GM23338 (cell line): ENCODE data around the gene SOAT2.

ENCODE experiments used
- EZH2 ChIP-seq: fragments of 200-600 bp; sonication (generic); IDR thresholded peaks from one replicate; pipeline ENCODE4 v1.8.0; 2017; ENCODE audit warnings: antibody characterized with exemption, mild to moderate bottlenecking, low read depth; ENCODE audit not compliant: unreplicated experiment
- EZH2phosphoT487 ChIP-seq: fragments of 200-600 bp; sonication (generic); IDR thresholded peaks from one replicate; pipeline ENCODE4 v1.8.1; 2018; ENCODE audit warnings: antibody characterized with exemption; ENCODE audit not compliant: unreplicated experiment
- JUNB ChIP-seq: IDR thresholded peaks from one replicate; pipeline ENCODE4 v1.6.1; 2016; ENCODE audit warnings: antibody characterized with exemption; ENCODE audit not compliant: unreplicated experiment
- NANOG ChIP-seq: IDR thresholded peaks from 2 replicates; pipeline ENCODE4 v1.6.1; 2016; ENCODE audit warnings: antibody characterized with exemption, borderline replicate concordance
- POLR2AphosphoS5 ChIP-seq: IDR thresholded peaks from 2 replicates; pipeline ENCODE4 v1.6.1; 2016; ENCODE audit warnings: antibody characterized with exemption, low read depth
- STAT1 ChIP-seq: IDR thresholded peaks from one replicate; pipeline ENCODE4 v1.6.1; 2016; ENCODE audit warnings: antibody characterized with exemption; ENCODE audit not compliant: unreplicated experiment
- ZNF331 ChIP-seq: fragments of 250-450 bp; sonication (Bioruptor Pico); IDR thresholded peaks from 2 replicates; pipeline ENCODE4 v1.5.0; 2020; ENCODE audit warnings: low read depth, mild to moderate bottlenecking, moderate library complexity
- TF ChIP-seq, protein P1 (sequence below), 2 experiments: fragments of 200-600 bp in 1 of 2; sonication (generic) in 1 of 2; conservative IDR thresholded peaks; 2 replicates each; pipeline versions ENCODE4 v1.5.1 to v1.6.1; 2016 to 2017; ENCODE audit warnings: antibody characterized with exemption in 2 of 2, low read depth in 2 of 2, mild to moderate bottlenecking in 2 of 2, moderate library complexity in 1 of 2
- TF ChIP-seq, protein P2 (sequence below): IDR thresholded peaks from one replicate; pipeline ENCODE4 v1.6.1; 2018; ENCODE audit warnings: antibody characterized with exemption; ENCODE audit not compliant: unreplicated experiment
- TF ChIP-seq, protein P3 (sequence below): fragments of 250-450 bp; sonication (Bioruptor Pico); IDR thresholded peaks from 2 replicates; pipeline ENCODE4 v1.5.0; 2020; ENCODE audit warnings: mild to moderate bottlenecking, moderate library complexity

DNA sequence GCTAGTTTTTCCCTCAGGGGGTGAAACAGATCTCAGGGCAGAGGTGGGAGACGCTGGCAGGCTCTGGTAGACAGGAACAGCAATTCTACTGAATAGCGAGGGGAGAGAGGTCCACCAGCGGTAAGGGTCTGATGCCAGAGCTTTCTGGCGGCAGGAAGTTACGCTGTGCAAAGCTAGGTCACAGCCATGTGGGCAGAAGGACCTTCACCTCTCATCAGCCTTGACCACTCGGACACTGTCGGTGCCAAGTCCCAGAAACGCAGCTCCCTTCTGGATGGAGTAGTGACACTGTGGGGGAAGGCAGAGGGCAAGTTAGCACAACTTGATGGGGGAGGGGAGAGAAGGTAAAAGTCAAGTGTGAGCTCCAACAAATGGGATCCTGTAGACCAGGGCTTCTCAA lies 66.9 kb downstream of the SOAT2 start:
- TF ChIP-seq, protein P1, sequence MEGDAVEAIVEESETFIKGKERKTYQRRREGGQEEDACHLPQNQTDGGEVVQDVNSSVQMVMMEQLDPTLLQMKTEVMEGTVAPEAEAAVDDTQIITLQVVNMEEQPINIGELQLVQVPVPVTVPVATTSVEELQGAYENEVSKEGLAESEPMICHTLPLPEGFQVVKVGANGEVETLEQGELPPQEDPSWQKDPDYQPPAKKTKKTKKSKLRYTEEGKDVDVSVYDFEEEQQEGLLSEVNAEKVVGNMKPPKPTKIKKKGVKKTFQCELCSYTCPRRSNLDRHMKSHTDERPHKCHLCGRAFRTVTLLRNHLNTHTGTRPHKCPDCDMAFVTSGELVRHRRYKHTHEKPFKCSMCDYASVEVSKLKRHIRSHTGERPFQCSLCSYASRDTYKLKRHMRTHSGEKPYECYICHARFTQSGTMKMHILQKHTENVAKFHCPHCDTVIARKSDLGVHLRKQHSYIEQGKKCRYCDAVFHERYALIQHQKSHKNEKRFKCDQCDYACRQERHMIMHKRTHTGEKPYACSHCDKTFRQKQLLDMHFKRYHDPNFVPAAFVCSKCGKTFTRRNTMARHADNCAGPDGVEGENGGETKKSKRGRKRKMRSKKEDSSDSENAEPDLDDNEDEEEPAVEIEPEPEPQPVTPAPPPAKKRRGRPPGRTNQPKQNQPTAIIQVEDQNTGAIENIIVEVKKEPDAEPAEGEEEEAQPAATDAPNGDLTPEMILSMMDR (conservative IDR thresholded peaks at IDR 0.05; ENCODE audit: low read depth in 2 of 2): no peak
- TF ChIP-seq EZH2: no peak
- TF ChIP-seq POLR2AphosphoS5: no peak
- TF ChIP-seq, protein P2, sequence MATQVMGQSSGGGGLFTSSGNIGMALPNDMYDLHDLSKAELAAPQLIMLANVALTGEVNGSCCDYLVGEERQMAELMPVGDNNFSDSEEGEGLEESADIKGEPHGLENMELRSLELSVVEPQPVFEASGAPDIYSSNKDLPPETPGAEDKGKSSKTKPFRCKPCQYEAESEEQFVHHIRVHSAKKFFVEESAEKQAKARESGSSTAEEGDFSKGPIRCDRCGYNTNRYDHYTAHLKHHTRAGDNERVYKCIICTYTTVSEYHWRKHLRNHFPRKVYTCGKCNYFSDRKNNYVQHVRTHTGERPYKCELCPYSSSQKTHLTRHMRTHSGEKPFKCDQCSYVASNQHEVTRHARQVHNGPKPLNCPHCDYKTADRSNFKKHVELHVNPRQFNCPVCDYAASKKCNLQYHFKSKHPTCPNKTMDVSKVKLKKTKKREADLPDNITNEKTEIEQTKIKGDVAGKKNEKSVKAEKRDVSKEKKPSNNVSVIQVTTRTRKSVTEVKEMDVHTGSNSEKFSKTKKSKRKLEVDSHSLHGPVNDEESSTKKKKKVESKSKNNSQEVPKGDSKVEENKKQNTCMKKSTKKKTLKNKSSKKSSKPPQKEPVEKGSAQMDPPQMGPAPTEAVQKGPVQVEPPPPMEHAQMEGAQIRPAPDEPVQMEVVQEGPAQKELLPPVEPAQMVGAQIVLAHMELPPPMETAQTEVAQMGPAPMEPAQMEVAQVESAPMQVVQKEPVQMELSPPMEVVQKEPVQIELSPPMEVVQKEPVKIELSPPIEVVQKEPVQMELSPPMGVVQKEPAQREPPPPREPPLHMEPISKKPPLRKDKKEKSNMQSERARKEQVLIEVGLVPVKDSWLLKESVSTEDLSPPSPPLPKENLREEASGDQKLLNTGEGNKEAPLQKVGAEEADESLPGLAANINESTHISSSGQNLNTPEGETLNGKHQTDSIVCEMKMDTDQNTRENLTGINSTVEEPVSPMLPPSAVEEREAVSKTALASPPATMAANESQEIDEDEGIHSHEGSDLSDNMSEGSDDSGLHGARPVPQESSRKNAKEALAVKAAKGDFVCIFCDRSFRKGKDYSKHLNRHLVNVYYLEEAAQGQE: no peak
- TF ChIP-seq STAT1: no peak
- TF ChIP-seq EZH2phosphoT487: no peak
- TF ChIP-seq ZNF331 (CRISPR knock-in tag): no peak
- TF ChIP-seq JUNB: no peak
- no peak for TF ChIP-seq NANOG
- TF ChIP-seq, protein P3, sequence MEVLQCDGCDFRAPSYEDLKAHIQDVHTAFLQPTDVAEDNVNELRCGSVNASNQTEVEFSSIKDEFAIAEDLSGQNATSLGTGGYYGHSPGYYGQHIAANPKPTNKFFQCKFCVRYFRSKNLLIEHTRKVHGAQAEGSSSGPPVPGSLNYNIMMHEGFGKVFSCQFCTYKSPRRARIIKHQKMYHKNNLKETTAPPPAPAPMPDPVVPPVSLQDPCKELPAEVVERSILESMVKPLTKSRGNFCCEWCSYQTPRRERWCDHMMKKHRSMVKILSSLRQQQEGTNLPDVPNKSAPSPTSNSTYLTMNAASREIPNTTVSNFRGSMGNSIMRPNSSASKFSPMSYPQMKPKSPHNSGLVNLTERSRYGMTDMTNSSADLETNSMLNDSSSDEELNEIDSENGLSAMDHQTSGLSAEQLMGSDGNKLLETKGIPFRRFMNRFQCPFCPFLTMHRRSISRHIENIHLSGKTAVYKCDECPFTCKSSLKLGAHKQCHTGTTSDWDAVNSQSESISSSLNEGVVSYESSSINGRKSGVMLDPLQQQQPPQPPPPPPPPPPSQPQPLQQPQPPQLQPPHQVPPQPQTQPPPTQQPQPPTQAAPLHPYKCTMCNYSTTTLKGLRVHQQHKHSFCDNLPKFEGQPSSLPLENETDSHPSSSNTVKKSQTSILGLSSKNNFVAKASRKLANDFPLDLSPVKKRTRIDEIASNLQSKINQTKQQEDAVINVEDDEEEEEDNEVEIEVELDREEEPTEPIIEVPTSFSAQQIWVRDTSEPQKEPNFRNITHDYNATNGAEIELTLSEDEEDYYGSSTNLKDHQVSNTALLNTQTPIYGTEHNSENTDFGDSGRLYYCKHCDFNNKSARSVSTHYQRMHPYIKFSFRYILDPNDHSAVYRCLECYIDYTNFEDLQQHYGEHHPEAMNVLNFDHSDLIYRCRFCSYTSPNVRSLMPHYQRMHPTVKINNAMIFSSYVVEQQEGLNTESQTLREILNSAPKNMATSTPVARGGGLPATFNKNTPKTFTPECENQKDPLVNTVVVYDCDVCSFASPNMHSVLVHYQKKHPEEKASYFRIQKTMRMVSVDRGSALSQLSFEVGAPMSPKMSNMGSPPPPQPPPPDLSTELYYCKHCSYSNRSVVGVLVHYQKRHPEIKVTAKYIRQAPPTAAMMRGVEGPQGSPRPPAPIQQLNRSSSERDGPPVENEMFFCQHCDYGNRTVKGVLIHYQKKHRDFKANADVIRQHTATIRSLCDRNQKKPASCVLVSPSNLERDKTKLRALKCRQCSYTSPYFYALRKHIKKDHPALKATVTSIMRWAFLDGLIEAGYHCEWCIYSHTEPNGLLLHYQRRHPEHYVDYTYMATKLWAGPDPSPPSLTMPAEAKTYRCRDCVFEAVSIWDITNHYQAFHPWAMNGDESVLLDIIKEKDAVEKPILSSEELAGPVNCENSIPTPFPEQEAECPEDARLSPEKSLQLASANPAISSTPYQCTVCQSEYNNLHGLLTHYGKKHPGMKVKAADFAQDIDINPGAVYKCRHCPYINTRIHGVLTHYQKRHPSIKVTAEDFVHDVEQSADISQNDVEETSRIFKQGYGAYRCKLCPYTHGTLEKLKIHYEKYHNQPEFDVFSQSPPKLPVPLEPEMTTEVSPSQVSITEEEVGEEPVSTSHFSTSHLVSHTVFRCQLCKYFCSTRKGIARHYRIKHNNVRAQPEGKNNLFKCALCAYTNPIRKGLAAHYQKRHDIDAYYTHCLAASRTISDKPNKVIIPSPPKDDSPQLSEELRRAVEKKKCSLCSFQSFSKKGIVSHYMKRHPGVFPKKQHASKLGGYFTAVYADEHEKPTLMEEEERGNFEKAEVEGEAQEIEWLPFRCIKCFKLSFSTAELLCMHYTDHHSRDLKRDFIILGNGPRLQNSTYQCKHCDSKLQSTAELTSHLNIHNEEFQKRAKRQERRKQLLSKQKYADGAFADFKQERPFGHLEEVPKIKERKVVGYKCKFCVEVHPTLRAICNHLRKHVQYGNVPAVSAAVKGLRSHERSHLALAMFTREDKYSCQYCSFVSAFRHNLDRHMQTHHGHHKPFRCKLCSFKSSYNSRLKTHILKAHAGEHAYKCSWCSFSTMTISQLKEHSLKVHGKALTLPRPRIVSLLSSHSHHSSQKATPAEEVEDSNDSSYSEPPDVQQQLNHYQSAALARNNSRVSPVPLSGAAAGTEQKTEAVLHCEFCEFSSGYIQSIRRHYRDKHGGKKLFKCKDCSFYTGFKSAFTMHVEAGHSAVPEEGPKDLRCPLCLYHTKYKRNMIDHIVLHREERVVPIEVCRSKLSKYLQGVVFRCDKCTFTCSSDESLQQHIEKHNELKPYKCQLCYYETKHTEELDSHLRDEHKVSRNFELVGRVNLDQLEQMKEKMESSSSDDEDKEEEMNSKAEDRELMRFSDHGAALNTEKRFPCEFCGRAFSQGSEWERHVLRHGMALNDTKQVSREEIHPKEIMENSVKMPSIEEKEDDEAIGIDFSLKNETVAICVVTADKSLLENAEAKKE: no peak
